ENCODE measurements around the gene CWF19L2. TPM values are rescaled to one million over a fixed set of nuclear protein-coding genes. Genes with fewer than 3 reads are reported as not detected.
A peak's percentile ranks its signal among the peaks of the same experiment; 100 is the strongest.

The CWF19L2 gene
- total RNA-seq, 1 experiment from 2014 or later, result 18.4 TPM

GRCh38 chr11:107457205-107457557 lies 444 bp downstream of the CWF19L2 start:
- peaks cover 2% of the 10 kb centered on the region; the same call in 1 of the 2 replicates for H3K79me2 ChIP-seq (ENCODE audit: insufficient read depth, low read length)
- Mint-ChIP-seq H3K27me3 (ENCODE audit: low read depth) (peaks cover 25% of the 10 kb centered on the region), H3K9me3 (no peaks in the 10 kb centered on the region), H3K27ac (peak overlapping the region; percentile 81 to 96 (median 95)), H3K36me3 (ENCODE audit: insufficient read depth in 1 of 3, low read depth in 3 of 3) (peaks cover 2 to 20% (median 14%) of the 10 kb centered on the region in 3 experiments; a peak in 6 of 7 replicates), H3K4me1 (peaks cover 10 to 17% of the 10 kb centered on the region in 2 experiments), H3K4me3 (peak overlapping the region; percentile 88 to 90)
- H3K27ac ChIP-seq (ENCODE audit: insufficient read length, low read depth, low read length), result no peak overlapping the region
- H3K79me1 ChIP-seq (ENCODE audit: insufficient read depth, low read depth, low read length, poor library complexity, severe bottlenecking), result no peaks in the 10 kb centered on the region
- H3K9me3 ChIP-seq (ENCODE audit: control insufficient read depth, low read depth, low read length), result no peaks in the 10 kb centered on the region
- no peak overlapping the region for H2BK5ac ChIP-seq (ENCODE audit: insufficient read length, low read length)
- H4K5ac ChIP-seq (ENCODE audit: insufficient read length, low read depth, low read length), result no peak overlapping the region
- H2BK12ac ChIP-seq (ENCODE audit: insufficient read length, low read depth, low read length), result no peak overlapping the region
- H2BK20ac ChIP-seq (ENCODE audit: low read depth, low read length, poor library complexity, severe bottlenecking), result no peak overlapping the region
- no peak overlapping the region for H3K18ac ChIP-seq (ENCODE audit: insufficient read length, low read depth, low read length)
- H2AFZ ChIP-seq (ENCODE audit: low read length), result peak overlapping the region; percentile 80
- H4K91ac ChIP-seq (ENCODE audit: insufficient read length, low read depth, low read length), result no peak overlapping the region
- no peak overlapping the region for H2BK15ac ChIP-seq (ENCODE audit: low read depth, low read length)
- no peak overlapping the region for H2AK5ac ChIP-seq (ENCODE audit: insufficient read length, low read length)
- no peaks in the 10 kb centered on the region for H3K27me3 ChIP-seq (ENCODE audit: insufficient read depth, low read length)
- H3K4ac ChIP-seq (ENCODE audit: low read depth, low read length), result no peak overlapping the region
- H2BK120ac ChIP-seq (ENCODE audit: low read depth, low read length, poor library complexity, severe bottlenecking), result no peak overlapping the region
- H3K23me2 ChIP-seq (ENCODE audit: insufficient read length, low read depth, low read length, poor library complexity, severe bottlenecking), result no peaks in the 10 kb centered on the region
- H3T11ph ChIP-seq (ENCODE audit: low read length), result no peak overlapping the region
- H3K23ac ChIP-seq (ENCODE audit: insufficient read length, low read depth, low read length), result no peak overlapping the region
- peak overlapping the region; percentile 71 for H3K4me2 ChIP-seq (ENCODE audit: insufficient read depth, insufficient read length, low read length)
- H4K20me1 ChIP-seq (ENCODE audit: control insufficient read depth, insufficient read depth, insufficient read length), result no peaks in the 10 kb centered on the region
- no peak for DNase-seq
- H3K9ac ChIP-seq (ENCODE audit: extremely low read depth, insufficient read length, low read length), result peak overlapping the region; percentile 93
- no peak overlapping the region for H3K14ac ChIP-seq (ENCODE audit: insufficient read depth, low read length)
- no CpG with 5 or more reads among the region's 6 CpGs for WGBS (ENCODE audit: extremely low coverage, insufficient read length, low lambda C conversion rate)
- TF ChIP-seq, protein P1, sequence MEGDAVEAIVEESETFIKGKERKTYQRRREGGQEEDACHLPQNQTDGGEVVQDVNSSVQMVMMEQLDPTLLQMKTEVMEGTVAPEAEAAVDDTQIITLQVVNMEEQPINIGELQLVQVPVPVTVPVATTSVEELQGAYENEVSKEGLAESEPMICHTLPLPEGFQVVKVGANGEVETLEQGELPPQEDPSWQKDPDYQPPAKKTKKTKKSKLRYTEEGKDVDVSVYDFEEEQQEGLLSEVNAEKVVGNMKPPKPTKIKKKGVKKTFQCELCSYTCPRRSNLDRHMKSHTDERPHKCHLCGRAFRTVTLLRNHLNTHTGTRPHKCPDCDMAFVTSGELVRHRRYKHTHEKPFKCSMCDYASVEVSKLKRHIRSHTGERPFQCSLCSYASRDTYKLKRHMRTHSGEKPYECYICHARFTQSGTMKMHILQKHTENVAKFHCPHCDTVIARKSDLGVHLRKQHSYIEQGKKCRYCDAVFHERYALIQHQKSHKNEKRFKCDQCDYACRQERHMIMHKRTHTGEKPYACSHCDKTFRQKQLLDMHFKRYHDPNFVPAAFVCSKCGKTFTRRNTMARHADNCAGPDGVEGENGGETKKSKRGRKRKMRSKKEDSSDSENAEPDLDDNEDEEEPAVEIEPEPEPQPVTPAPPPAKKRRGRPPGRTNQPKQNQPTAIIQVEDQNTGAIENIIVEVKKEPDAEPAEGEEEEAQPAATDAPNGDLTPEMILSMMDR (conservative IDR thresholded peaks at IDR 0.05), result no peak
- no peak overlapping the region for H4K8ac ChIP-seq (replicated peaks; ENCODE audit: insufficient read length, low read depth, low read length)
- H3K4me1 ChIP-seq (ENCODE audit: insufficient read depth, low read length), result no peaks in the 10 kb centered on the region
- H3K56ac ChIP-seq (ENCODE audit: insufficient read length, low read depth, low read length), result no peak overlapping the region

All from H9 (cell line).